Esophagus muscularis mucosa (tissue), 4 donors: Measurements from ENCODE around the gene MYH3. TPM values are rescaled to one million over a fixed set of nuclear protein-coding genes. Genes with fewer than 3 reads are reported as not detected.

ENCODE experiments used
- DNase-seq: peaks from one replicate; pipeline ENCODE4 v3.0.0-alpha.2; 2017; ENCODE audit errors: extremely low spot score
- H3K27ac ChIP-seq, 4 donors: fragments of 200-600 bp; sonication (generic); replicated peaks in 1 of 4; 1 replicate in 3 of 4; 2 replicates in 1 of 4; pipeline ENCODE4 v1.5.1; 2016 to 2019; ENCODE audit warnings: mild to moderate bottlenecking in 1 of 4
- H3K27me3 ChIP-seq, 4 donors: fragments of 200-600 bp; sonication (generic); one replicate each; pipeline versions ENCODE4 v1.5.1 to v1.6.0; 2016 to 2019
- H3K36me3 ChIP-seq, 4 donors: fragments of 200-600 bp; sonication (generic); one replicate each; pipeline ENCODE4 v1.5.1; 2016 to 2019
- H3K4me1 ChIP-seq, 4 donors: fragments of 200-600 bp; sonication (generic); one replicate each; pipeline ENCODE4 v1.5.1; 2016 to 2019
- H3K4me3 ChIP-seq, 4 donors: fragments of 200-600 bp; sonication (generic); 1 replicate in 2 of 4; 2 replicates in 2 of 4; pipeline ENCODE4 v1.5.1; 2016 to 2019; ENCODE audit warnings: mild to moderate bottlenecking in 4 of 4, moderate library complexity in 1 of 4
- H3K9me3 ChIP-seq, 4 donors: fragments of 200-600 bp; sonication (generic); 1 replicate in 3 of 4; 2 replicates in 1 of 4; pipeline ENCODE4 v1.5.1; 2016 to 2019
- CTCF ChIP-seq, 3 experiments: fragments of 200-600 bp in 2 of 3; fragments of 450-650 bp in 1 of 3; sonication (generic) in 2 of 3; IDR thresholded peaks; one replicate each; pipeline ENCODE4 v1.5.1; 2017 to 2019; ENCODE audit warnings: antibody characterized with exemption in 3 of 3, mild to moderate bottlenecking in 2 of 3, moderate library complexity in 1 of 3
- EP300 ChIP-seq: sonication (generic); formaldehyde crosslinking; IDR thresholded peaks from one replicate; pipeline ENCODE4 v1.6.1; 2017; ENCODE audit warnings: antibody characterized with exemption
- POLR2A ChIP-seq: fragments of 450-650 bp; IDR thresholded peaks from one replicate; pipeline ENCODE4 v1.6.1; 2017; ENCODE audit warnings: antibody characterized with exemption, moderate library complexity, mild to moderate bottlenecking, low read depth
- POLR2AphosphoS5 ChIP-seq, 2 donors: sonication (generic); formaldehyde crosslinking; IDR thresholded peaks; one replicate each; pipeline ENCODE4 v1.6.1; 2017; ENCODE audit warnings: antibody characterized with exemption in 2 of 2
- WGBS: methylation state at CpG from one replicate; pipeline ENCODE4 v1.1.5; 2018; 5-methylcytosine and 5-hydroxymethylcytosine counted together
- intact Hi-C: fragments of 100-400 bp; cut with DNase I; formaldehyde crosslinking; loops from one replicate; pipeline ENCODE4 v1.15.1; 2023
- total RNA-seq, 4 donors: library from RNA; depleted of rRNA; stranded (reverse); fragments of >200 nt; gene quantifications; one replicate each; pipeline versions ENCODE4 v1.1.0 to v1.2.1, GENCODE V29; 2016

Gene MYH3
- total RNA-seq, 4 donors from 2014 or later = 0.83 to 2.4 (median 1.6) TPM

- Histone ChIP-seq H3K27me3 (no peaks in the 10 kb centered on the region), H3K4me1 (no peaks in the 10 kb centered on the region), H3K27ac (no peak overlapping the region), H3K36me3 (peaks cover 0 to 9% (median 0%) of the 10 kb centered on the region in 4 donors), H3K4me3 (no peak overlapping the region), H3K9me3 (no peaks in the 10 kb centered on the region)
- TF ChIP-seq CTCF (IDR thresholded peaks at IDR 0.05) (no peak), POLR2AphosphoS5 (IDR thresholded peaks at IDR 0.05) (no peak), POLR2A (no peak), EP300 (no peak)
- intact Hi-C loops = no loop called here
- 83% methylated on average over 9 of the region's 9 CpGs for WGBS
- DNase-seq = no peak
Measured at GRCh38 chr17:10651927-10652326, 5.2 kb downstream of the MYH3 start.

- Histone ChIP-seq H3K9me3 (no peaks in the 10 kb centered on the region), H3K36me3 (peaks cover 0 to 20% (median 9%) of the 10 kb centered on the region in 4 donors), H3K27me3 (no peaks in the 10 kb centered on the region), H3K4me3 (no peak overlapping the region), H3K27ac (no peak overlapping the region), H3K4me1 (no peaks in the 10 kb centered on the region)
- WGBS = 88% methylated on average over 5 of the region's 5 CpGs
- no peak for DNase-seq
- intact Hi-C loops = loop anchor here (5.0 to 10.0 kb wide), 3 partner anchors 33 to 198 kb away; no protein-coding TSS in a partner anchor
- TF ChIP-seq EP300 (no peak), POLR2A (no peak), CTCF (IDR thresholded peaks at IDR 0.05) (no peak)
Measured at GRCh38 chr17:10649602-10650001, 7.5 kb downstream of the MYH3 start.

GRCh38 chr17:10648956-10649355, 8.2 kb downstream of the MYH3 start:
- Histone ChIP-seq H3K27ac (no peak overlapping the region), H3K9me3 (no peaks in the 10 kb centered on the region), H3K27me3 (no peaks in the 10 kb centered on the region), H3K4me3 (no peak overlapping the region), H3K4me1 (no peaks in the 10 kb centered on the region), H3K36me3 (peaks cover 0 to 26% (median 11%) of the 10 kb centered on the region in 4 donors)
- TF ChIP-seq EP300 (no peak), CTCF (IDR thresholded peaks at IDR 0.05) (no peak), POLR2A (no peak), POLR2AphosphoS5 (IDR thresholded peaks at IDR 0.05) (no peak)
- DNase-seq = no peak
- intact Hi-C loops = loop anchor here (5.0 to 10.0 kb wide), 3 partner anchors 33 to 198 kb away; no protein-coding TSS in a partner anchor
- WGBS = 94% methylated on average over 3 of the region's 3 CpGs

GRCh38 chr17:10648381-10648780, 8.7 kb downstream of the MYH3 start:
- 91% methylated on average over 5 of the region's 5 CpGs for WGBS
- intact Hi-C loops = loop anchor here (5.0 to 10.0 kb wide), 3 partner anchors 34 to 199 kb away; no protein-coding TSS in a partner anchor
- no peak for DNase-seq
- Histone ChIP-seq H3K36me3 (peaks cover 0 to 32% (median 11%) of the 10 kb centered on the region in 4 donors), H3K4me1 (no peaks in the 10 kb centered on the region), H3K27ac (no peak overlapping the region), H3K4me3 (no peak overlapping the region), H3K27me3 (no peaks in the 10 kb centered on the region), H3K9me3 (no peaks in the 10 kb centered on the region)
- TF ChIP-seq POLR2A = no peak
- TF ChIP-seq EP300 = no peak
- no peak for TF ChIP-seq CTCF (IDR thresholded peaks at IDR 0.05)
- TF ChIP-seq POLR2AphosphoS5 (IDR thresholded peaks at IDR 0.05) = no peak
